HCT116 (cell line): ENCODE measurements around the gene ZNF516. TPM values are rescaled to one million over a fixed set of nuclear protein-coding genes. Genes with fewer than 3 reads are reported as not detected.

Source experiments
- ATAC-seq: fragments of 200-7000 bp; cut with Tn5 transposase; 2 replicates; pipeline ENCODE4 v1.9.1; 2020; ENCODE audit warnings: mild to moderate bottlenecking, moderate library complexity
- BruUV-seq: library from RNA; stranded (reverse); fragments of 400-500 nt; replicated peaks from 2 replicates; lab custom pipeline; 2021; lab: Mats Ljungman, UMichigan
- CTCF ChIA-PET: fragments of 300-600 bp; sonication (Branson Sonifier 250); formaldehyde crosslinking; loops from one replicate; lab custom pipeline; 2021; ENCODE audit warnings: antibody characterized with exemption; lab: Charles Lee
- POLR2A ChIA-PET: fragments of 300-600, 350-600 bp; sonication (Branson Sonifier 250); formaldehyde crosslinking; loops from one replicate; lab custom pipeline; 2021; ENCODE audit warnings: antibody characterized with exemption; lab: Charles Lee
- RAD21 ChIA-PET, 2 experiments: fragments of 300-600 bp; sonication (Branson Sonifier 250); formaldehyde crosslinking; loops; one replicate each; lab custom pipeline; 2023; ENCODE audit warnings: low total read pairs in 2 of 2; ENCODE audit not compliant: uncharacterized antibody in 2 of 2, unreplicated experiment in 2 of 2, low non-redundant PET in 1 of 2; lab: Charles Lee
- DNase-seq: peaks from one replicate; pipeline ENCODE4 v3.0.0-alpha.2; 2010; ENCODE audit warnings: low read depth, low spot score
- H2AFZ ChIP-seq: fragments of 200-600 bp; shearing (Covaris generic), sonication (generic); 2 replicates; pipeline ENCODE4 v1.6.1; 2017; ENCODE audit warnings: low read depth, mixed run types, mixed read lengths, antibody characterized with exemption, low read length; ENCODE audit not compliant: poor library complexity, severe bottlenecking
- H3K27ac ChIP-seq: 2 replicates; pipeline ENCODE4 v1.5.1; 2012; ENCODE audit warnings: low read depth, low read length
- H3K27me3 ChIP-seq: fragments of 200-600 bp; sonication (generic); 2 replicates; pipeline ENCODE4 v1.6.1; 2016; ENCODE audit warnings: mixed run types, low read length, mixed read lengths; ENCODE audit not compliant: insufficient read depth
- H3K36me3 ChIP-seq, 2 experiments: fragments of 200-500 bp in 1 of 2; fragments of 200-600 bp in 1 of 2; sonication (Bioruptor generic) in 1 of 2; sonication (generic) in 1 of 2; 2 replicates each; pipeline versions ENCODE4 v1.5.1 to v1.6.1; 2014 to 2016; ENCODE audit warnings: low read length in 2 of 2, inconsistent platforms in 1 of 2, mixed read lengths in 1 of 2, mixed run types in 1 of 2; ENCODE audit not compliant: insufficient read depth in 2 of 2, control insufficient read depth in 1 of 2
- H3K4me1 ChIP-seq, 2 experiments: fragments of 200-600 bp in 1 of 2; sonication (generic) in 1 of 2; 2 replicates each; pipeline versions ENCODE4 v1.5.1 to v1.6.1; 2012 to 2017; ENCODE audit warnings: low read length in 2 of 2, inconsistent platforms in 1 of 2, mild to moderate bottlenecking in 1 of 2, mixed read lengths in 1 of 2, mixed run types in 1 of 2, moderate library complexity in 1 of 2; ENCODE audit not compliant: insufficient read depth in 2 of 2, control insufficient read depth in 1 of 2
- H3K4me2 ChIP-seq: fragments of 200-600 bp; sonication (generic); 2 replicates; pipeline ENCODE4 v1.6.1; 2017; ENCODE audit warnings: mixed run types, low read length, mixed read lengths
- H3K4me3 ChIP-seq, 2 experiments: fragments of 200-600 bp in 1 of 2; sonication (generic) in 1 of 2; replicated peaks in 1 of 2; 2 replicates each; pipeline ENCODE4 v1.5.1; 2011 to 2016; ENCODE audit warnings: low read length in 2 of 2, control low read depth in 1 of 2, low read depth in 1 of 2, mild to moderate bottlenecking in 1 of 2, mixed read lengths in 1 of 2, mixed run types in 1 of 2
- H3K79me2 ChIP-seq: fragments of 200-600 bp; sonication (generic); 2 replicates; pipeline ENCODE4 v1.6.1; 2017; ENCODE audit warnings: mild to moderate bottlenecking, mixed run types, low read length, moderate library complexity, mixed read lengths; ENCODE audit not compliant: insufficient read depth
- H3K9ac ChIP-seq: fragments of 200-600 bp; sonication (generic); 2 replicates; pipeline ENCODE4 v1.6.1; 2016; ENCODE audit warnings: low read length, mixed read lengths
- H3K9me2 ChIP-seq: fragments of 200-600 bp; sonication (generic), shearing (Covaris generic); 2 replicates; pipeline ENCODE4 v1.6.1; 2017; ENCODE audit warnings: mixed run types, mild to moderate bottlenecking, moderate library complexity; ENCODE audit not compliant: insufficient read depth
- H3K9me3 ChIP-seq, 2 experiments: fragments of 200-500 bp in 1 of 2; fragments of 200-600 bp in 1 of 2; sonication (Bioruptor generic) in 1 of 2; sonication (generic) in 1 of 2; 2 replicates each; pipeline ENCODE4 v1.6.1; 2014 to 2017; ENCODE audit warnings: low read length in 2 of 2, mixed read lengths in 2 of 2, inconsistent platforms in 1 of 2, low read depth in 1 of 2, mild to moderate bottlenecking in 1 of 2, mixed run types in 1 of 2, moderate library complexity in 1 of 2; ENCODE audit not compliant: control insufficient read depth in 1 of 2, insufficient read depth in 1 of 2
- H4K20me1 ChIP-seq: fragments of 200-600 bp; sonication (generic), shearing (Covaris generic); 2 replicates; pipeline ENCODE4 v1.6.1; 2017; ENCODE audit warnings: mixed run types, mild to moderate bottlenecking, moderate library complexity; ENCODE audit not compliant: insufficient read depth
- ATF3 ChIP-seq: IDR thresholded peaks from 2 replicates; pipeline ENCODE4 v1.6.1; 2012
- ELF1 ChIP-seq: IDR thresholded peaks from 2 replicates; pipeline ENCODE4 v1.6.1; 2012; ENCODE audit warnings: low read depth, borderline replicate concordance
- JUND ChIP-seq: IDR thresholded peaks from 2 replicates; pipeline ENCODE4 v1.6.1; 2012
- POLR2AphosphoS5 ChIP-seq: IDR thresholded peaks from 2 replicates; pipeline ENCODE4 v1.6.1; 2011; ENCODE audit warnings: mild to moderate bottlenecking, low read depth, low read length, moderate library complexity
- ZFX ChIP-seq: fragments of 450-650 bp; IDR thresholded peaks from 2 replicates; pipeline ENCODE4 v1.6.1; 2017
- intact Hi-C: fragments of 100-400 bp; cut with micrococcal nuclease; formaldehyde crosslinking; loops from 2 replicates; pipeline ENCODE4 v1.10.0; 2022
- total RNA-seq: library from RNA; stranded (reverse); gene quantifications from one replicate; pipeline ENCODE4 v1.2.1, GENCODE V29; 2021; ENCODE audit not compliant: unreplicated experiment

Gene ZNF516
- total RNA-seq, 1 experiment from 2014 or later, result 32.0 TPM

- no peak for ATAC-seq
- H3K27me3 ChIP-seq, result no peaks in the 10 kb centered on the region
- no peak overlapping the region for H3K9ac ChIP-seq
- H3K79me2 ChIP-seq, result no peaks in the 10 kb centered on the region
- H4K20me1 ChIP-seq, result no peaks in the 10 kb centered on the region
- CTCF ChIA-PET, result no interaction called here
- peaks cover 0 to 5% of the 10 kb centered on the region in 2 experiments; a peak in 1 of 4 replicates for H3K9me3 ChIP-seq
- no peak overlapping the region for H3K4me3 ChIP-seq
- no peak overlapping the region for H3K4me2 ChIP-seq
- TF ChIP-seq ELF1 (no peak), POLR2AphosphoS5 (no peak), ZFX (no peak), JUND (no peak)
- TF ChIP-seq, all 23 proteins: peak for 0
- H3K4me1 ChIP-seq, result no peaks in the 10 kb centered on the region
- no peak overlapping the region for H3K27ac ChIP-seq
- ChIA-PET POLR2A (no interaction called here), RAD21 (no interaction called here)
- H2AFZ ChIP-seq, result no peak overlapping the region
- no TSS peak for BruUV-seq
- H3K36me3 ChIP-seq, result no peaks in the 10 kb centered on the region; a peak in 1 of 4 replicates
- intact Hi-C loops, result no loop called here
- no peak for DNase-seq
- H3K9me2 ChIP-seq, result no peaks in the 10 kb centered on the region
Measured at GRCh38 chr18:76354348-76354747, 140.7 kb downstream of the ZNF516 start.

- no peaks in the 10 kb centered on the region for H3K9me2 ChIP-seq
- no peak for DNase-seq
- H3K4me2 ChIP-seq, result no peak overlapping the region
- H3K36me3 ChIP-seq, result no peaks in the 10 kb centered on the region; a peak in 1 of 4 replicates
- H3K27ac ChIP-seq, result no peak overlapping the region
- ATAC-seq, result no peak
- no peak overlapping the region for H2AFZ ChIP-seq
- no peak for TF ChIP-seq ATF3
- RAD21 ChIA-PET, result no interaction called here
- H3K27me3 ChIP-seq, result no peaks in the 10 kb centered on the region
- no TSS peak for BruUV-seq
- H4K20me1 ChIP-seq, result no peaks in the 10 kb centered on the region
- H3K9me3 ChIP-seq, result peaks cover 0 to 5% of the 10 kb centered on the region in 2 experiments; a peak in 1 of 4 replicates
- no peak overlapping the region for H3K9ac ChIP-seq
- H3K79me2 ChIP-seq, result no peaks in the 10 kb centered on the region
- H3K4me3 ChIP-seq, result no peak overlapping the region
- H3K4me1 ChIP-seq, result no peaks in the 10 kb centered on the region
- CTCF ChIA-PET, result no interaction called here
- POLR2A ChIA-PET, result no interaction called here
- intact Hi-C loops, result no loop called here
Measured at GRCh38 chr18:76353500-76353899, 141.5 kb downstream of the ZNF516 start.
